Glutamatergic neuron (in vitro differentiated cells): Measurements from ENCODE around the gene WFIKKN1. TPM values are rescaled to one million over a fixed set of nuclear protein-coding genes. Genes with fewer than 3 reads are reported as not detected.

ENCODE experiments used
- DNase-seq: peaks from one replicate; pipeline ENCODE4 v3.0.0; 2022
- H3K27ac Mint-ChIP-seq: one replicate; pipeline ENCODE4 v1.8.0; 2020; ENCODE audit warnings: mild to moderate bottlenecking, mixed read lengths, inconsistent platforms; ENCODE audit not compliant: unreplicated experiment
- H3K27me3 Mint-ChIP-seq: one replicate; pipeline ENCODE4 v1.8.0; 2020; ENCODE audit warnings: mild to moderate bottlenecking, moderate library complexity, mixed read lengths, inconsistent platforms; ENCODE audit not compliant: unreplicated experiment
- H3K36me3 Mint-ChIP-seq: one replicate; pipeline ENCODE4 v1.8.0; 2020; ENCODE audit warnings: mild to moderate bottlenecking, mixed read lengths, inconsistent platforms; ENCODE audit not compliant: unreplicated experiment
- H3K4me1 Mint-ChIP-seq: one replicate; pipeline ENCODE4 v1.8.0; 2020; ENCODE audit warnings: mild to moderate bottlenecking, low read depth, mixed read lengths, inconsistent platforms; ENCODE audit not compliant: unreplicated experiment
- H3K4me3 Mint-ChIP-seq: one replicate; pipeline ENCODE4 v1.8.0; 2020; ENCODE audit warnings: mild to moderate bottlenecking, mixed read lengths, inconsistent platforms; ENCODE audit not compliant: unreplicated experiment
- H3K9me3 Mint-ChIP-seq: one replicate; pipeline ENCODE4 v1.8.0; 2020; ENCODE audit warnings: mild to moderate bottlenecking, moderate library complexity, mixed read lengths, inconsistent platforms; ENCODE audit not compliant: unreplicated experiment
- total RNA-seq: library from RNA; stranded (reverse); fragmentation: NEBNext Ultra II Directional; extraction: Animal tissue kit (Norgen Biotek cat#: 25700); gene quantifications from one replicate; pipeline ENCODE4 v1.2.1, GENCODE V29; 2021; ENCODE audit not compliant: unreplicated experiment
- TF ChIP-seq, protein P1 (sequence below): fragments of 200-600 bp; sonication (generic); IDR thresholded peaks from one replicate; pipeline ENCODE4 v1.5.0; 2021; ENCODE audit not compliant: partially characterized antibody, unreplicated experiment

Gene WFIKKN1
- total RNA-seq, 1 donor from 2014 or later: 61.9 TPM

- TF ChIP-seq, protein P1, sequence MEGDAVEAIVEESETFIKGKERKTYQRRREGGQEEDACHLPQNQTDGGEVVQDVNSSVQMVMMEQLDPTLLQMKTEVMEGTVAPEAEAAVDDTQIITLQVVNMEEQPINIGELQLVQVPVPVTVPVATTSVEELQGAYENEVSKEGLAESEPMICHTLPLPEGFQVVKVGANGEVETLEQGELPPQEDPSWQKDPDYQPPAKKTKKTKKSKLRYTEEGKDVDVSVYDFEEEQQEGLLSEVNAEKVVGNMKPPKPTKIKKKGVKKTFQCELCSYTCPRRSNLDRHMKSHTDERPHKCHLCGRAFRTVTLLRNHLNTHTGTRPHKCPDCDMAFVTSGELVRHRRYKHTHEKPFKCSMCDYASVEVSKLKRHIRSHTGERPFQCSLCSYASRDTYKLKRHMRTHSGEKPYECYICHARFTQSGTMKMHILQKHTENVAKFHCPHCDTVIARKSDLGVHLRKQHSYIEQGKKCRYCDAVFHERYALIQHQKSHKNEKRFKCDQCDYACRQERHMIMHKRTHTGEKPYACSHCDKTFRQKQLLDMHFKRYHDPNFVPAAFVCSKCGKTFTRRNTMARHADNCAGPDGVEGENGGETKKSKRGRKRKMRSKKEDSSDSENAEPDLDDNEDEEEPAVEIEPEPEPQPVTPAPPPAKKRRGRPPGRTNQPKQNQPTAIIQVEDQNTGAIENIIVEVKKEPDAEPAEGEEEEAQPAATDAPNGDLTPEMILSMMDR: no peak
- Mint-ChIP-seq H3K9me3 (peaks cover 3% of the 10 kb centered on the region), H3K4me1 (no peaks in the 10 kb centered on the region), H3K27me3 (peaks cover 4% of the 10 kb centered on the region), H3K36me3 (no peaks in the 10 kb centered on the region), H3K4me3 (no peak overlapping the region), H3K27ac (no peak overlapping the region)
- DNase-seq: no peak
These were observed 42.7 kb downstream of the WFIKKN1 start for GRCh38 chr16:673399-673991.

- Mint-ChIP-seq H3K9me3 (peaks cover 6% of the 10 kb centered on the region), H3K36me3 (no peaks in the 10 kb centered on the region), H3K4me1 (no peaks in the 10 kb centered on the region), H3K27ac (no peak overlapping the region), H3K4me3 (no peak overlapping the region), H3K27me3 (peaks cover 4% of the 10 kb centered on the region)
- DNase-seq: no peak
- TF ChIP-seq, protein P1: no peak
These were observed 43.6 kb downstream of the WFIKKN1 start for GRCh38 chr16:674214-674881.

DNA sequence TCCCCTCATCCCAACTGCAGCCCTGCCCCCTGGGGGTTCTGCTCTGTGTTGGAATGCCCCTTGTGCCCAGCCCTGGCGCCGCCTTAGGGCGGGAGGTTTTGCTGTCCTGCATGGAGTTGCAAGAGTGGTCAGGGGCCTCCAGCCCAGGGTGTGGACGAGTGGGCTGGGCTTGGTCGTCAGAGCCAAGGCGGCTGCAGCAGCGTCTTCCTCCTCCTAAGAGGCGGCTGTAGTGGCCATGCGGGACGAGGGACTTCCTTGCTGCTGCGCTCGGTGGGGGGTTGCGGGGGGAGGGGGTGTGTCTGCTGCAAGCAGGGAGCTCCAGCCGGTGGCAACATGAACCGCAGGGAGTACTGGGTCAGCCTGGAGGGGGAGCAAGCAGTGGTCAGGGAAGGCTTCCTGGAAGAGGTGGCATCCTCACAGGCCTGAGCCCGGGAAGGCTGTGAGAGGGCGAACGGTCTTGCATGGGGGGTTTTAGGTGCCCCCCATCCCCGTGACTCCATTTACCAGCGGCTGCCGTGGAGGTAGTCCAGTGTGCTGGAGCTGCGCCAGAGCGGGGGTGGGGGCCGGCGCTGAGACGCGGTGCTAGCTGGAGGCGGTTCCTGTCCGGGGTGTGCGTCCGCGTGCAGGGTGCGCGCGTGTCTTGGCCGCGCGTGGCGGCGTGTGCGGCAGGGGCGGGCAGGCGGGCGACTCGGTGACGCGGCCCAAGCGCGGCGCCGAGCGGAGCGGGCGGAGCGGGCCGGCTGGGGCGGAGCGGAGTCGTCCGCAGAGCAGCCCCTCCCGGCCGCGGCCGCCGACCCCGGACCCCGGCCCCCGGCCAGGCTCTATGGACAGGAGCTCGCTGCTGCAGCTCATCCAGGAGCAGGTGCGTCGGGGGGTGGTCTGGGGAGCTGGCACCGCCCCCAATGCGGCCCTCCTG lies 44.4 kb downstream of the WFIKKN1 start, which contains the start of gene RHBDL1:
Gene RHBDL1, plus strand, starts transcription at position 704 of the 916 bp plus-strand sequence. Its CDS starts 120 bp downstream, at position 824.
- TF ChIP-seq, protein P1: no peak
- Mint-ChIP-seq H3K4me3 (peak within 1 kb of the TSS; percentile 46), H3K4me1 (no peaks in the 10 kb centered on the region), H3K27me3 (peaks cover 6% of the 10 kb centered on the region), H3K36me3 (no peaks in the 10 kb centered on the region), H3K9me3 (peaks cover 6% of the 10 kb centered on the region), H3K27ac (no peak within 1 kb of the TSS)
- DNase-seq: peak; percentile 45

DNA sequence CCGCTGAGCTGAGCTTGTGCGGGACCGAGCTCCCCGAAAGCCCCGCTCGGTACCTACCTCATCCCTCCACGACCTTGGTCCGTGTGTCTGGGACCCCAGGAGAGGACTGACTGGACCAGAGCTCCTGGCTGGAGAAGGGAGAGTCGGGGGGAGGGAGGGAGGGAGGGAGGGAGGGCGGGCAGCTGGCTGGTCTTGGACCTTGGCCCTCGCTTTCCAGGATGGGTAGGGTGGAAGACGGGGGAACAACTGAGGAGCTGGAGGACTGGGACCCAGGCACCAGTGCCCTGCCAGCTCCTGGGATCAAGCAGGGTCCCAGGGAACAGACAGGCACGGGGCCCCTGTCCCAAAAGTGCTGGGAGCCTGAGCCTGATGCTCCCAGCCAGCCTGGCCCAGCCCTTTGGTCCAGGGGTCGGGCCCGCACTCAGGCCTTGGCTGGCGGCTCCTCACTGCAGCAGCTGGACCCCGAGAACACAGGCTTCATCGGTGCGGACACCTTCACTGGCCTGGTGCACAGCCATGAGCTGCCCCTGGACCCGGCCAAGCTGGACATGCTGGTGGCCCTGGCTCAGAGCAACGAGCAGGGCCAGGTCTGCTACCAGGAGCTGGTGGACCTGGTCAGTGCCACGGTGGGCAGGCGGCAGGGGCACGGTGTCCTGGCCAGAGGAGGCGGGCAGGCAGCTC lies 45.2 kb downstream of the WFIKKN1 start:
- H3K36me3 Mint-ChIP-seq: no peaks in the 10 kb centered on the region
- no peak for DNase-seq
- H3K27ac Mint-ChIP-seq: no peak overlapping the region
- H3K9me3 Mint-ChIP-seq: peaks cover 6% of the 10 kb centered on the region
- H3K4me1 Mint-ChIP-seq: peaks cover 2% of the 10 kb centered on the region
- TF ChIP-seq, protein P1: no peak
- no peak overlapping the region for H3K4me3 Mint-ChIP-seq
- peaks cover 6% of the 10 kb centered on the region for H3K27me3 Mint-ChIP-seq
